Measurements from ENCODE around the gene PPP1R37.

The PPP1R37 gene

DNA sequence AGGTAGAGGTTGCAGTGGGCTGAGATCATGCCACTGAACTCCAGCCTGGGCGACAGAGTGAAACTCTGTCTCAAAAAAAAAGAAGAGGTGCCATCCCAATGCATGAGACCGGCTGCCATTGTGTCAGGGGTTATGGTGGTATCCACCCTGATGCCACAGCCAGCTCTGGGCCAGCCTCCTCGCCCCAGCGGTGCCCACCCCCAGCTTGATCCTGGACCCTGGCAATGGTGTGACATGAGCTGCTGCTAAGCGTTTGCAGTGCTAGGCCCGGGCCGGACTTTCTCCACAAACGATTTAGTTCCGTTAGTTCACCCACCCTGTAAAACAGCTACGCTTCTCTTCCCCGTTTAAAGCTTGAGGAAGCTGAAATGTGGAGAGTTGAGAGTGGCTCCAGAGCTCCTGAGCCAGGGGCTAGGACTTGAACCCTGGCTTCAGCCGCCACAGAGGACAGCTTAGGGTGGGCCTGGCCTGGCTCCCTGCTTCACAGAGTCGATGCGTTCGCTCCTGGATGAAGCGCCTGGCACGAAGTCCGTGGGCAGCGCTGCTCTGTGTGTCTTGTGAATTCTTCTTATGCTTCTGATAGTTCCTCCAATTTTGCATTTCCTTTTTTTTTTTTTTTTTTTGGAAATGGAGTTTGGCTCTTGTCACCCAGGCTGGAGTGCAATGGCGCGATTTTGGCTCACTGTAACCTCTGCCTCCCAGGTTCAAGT is 42.4 kb downstream of the PPP1R37 start:
- DNase-seq (ENCODE audit: insufficient read length, low spot score) (no peak), FAIRE-seq (no peak)

DNA sequence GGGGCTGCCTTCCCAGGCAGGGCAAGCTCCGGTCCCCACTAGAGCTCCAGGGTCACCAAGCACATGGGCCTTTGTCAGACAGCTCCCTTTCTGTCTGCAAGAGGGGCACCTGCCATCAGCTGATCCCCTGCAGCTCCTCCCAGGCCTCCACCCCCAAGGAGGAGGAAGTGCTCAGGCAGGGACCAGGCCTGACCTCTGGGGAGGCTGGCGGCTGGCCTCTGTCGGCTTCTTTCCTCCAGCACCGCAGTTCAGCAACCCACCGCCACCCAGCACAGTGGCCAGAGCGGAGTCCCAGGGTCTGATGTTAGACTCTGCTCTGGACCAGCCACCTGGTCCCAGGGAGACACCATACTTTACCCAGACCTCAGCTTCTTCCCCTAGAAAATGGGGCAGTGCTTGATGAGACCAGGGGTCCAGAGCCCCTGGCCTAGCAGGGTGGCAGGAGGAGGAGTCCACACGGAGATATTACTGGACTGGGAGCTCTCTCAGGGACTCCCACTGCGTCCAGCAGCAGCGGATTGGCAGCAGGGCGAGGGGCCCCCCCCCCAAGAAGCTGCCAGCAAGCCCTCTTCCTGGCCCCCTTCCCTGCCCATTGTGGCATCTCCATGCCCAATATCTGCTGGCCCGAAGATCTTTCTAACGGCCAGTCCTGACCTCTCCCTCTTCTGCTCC is 43.7 kb downstream of the PPP1R37 start:
- FAIRE-seq (no peak), DNase-seq (ENCODE audit: insufficient read length, low spot score) (no peak)

- FAIRE-seq, result no peak
- DNase-seq (ENCODE audit: insufficient read length, low spot score), result no peak
Measured at GRCh38 chr19:45137179-45137761, 44.3 kb downstream of the PPP1R37 start.

- DNase-seq (ENCODE audit: insufficient read length, low spot score), result no peak
Measured at GRCh38 chr19:45138303-45138751, 45.3 kb downstream of the PPP1R37 start.

GRCh38 chr19:45139286-45140143 is 46.5 kb downstream of the PPP1R37 start:
- FAIRE-seq (no peak), DNase-seq (ENCODE audit: insufficient read length, low spot score) (no peak)

More at GRCh38 chr19:45138303-45138751, 45.3 kb downstream of the PPP1R37 start:
- no peak for FAIRE-seq

DNA sequence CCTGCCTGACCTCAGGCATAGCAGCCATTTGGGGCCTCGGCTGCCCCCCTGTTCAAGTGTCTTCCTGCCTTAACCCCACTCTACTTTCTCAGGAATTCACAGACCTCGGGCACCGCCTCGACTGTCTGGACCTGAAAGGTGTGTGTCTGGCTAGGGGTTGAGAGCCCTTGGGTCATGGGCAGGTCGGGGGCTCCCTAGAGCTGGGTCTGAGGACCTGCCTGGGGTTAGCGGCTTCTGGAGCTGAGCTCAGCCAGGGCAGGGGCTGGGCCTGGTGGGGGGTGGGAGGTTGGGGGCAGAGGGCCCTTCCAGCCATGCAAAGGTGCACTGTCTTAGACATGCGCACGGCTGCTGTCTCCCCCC is 47.1 kb downstream of the PPP1R37 start:
- FAIRE-seq, result no peak
- DNase-seq (ENCODE audit: insufficient read length, low spot score), result no peak

DNA sequence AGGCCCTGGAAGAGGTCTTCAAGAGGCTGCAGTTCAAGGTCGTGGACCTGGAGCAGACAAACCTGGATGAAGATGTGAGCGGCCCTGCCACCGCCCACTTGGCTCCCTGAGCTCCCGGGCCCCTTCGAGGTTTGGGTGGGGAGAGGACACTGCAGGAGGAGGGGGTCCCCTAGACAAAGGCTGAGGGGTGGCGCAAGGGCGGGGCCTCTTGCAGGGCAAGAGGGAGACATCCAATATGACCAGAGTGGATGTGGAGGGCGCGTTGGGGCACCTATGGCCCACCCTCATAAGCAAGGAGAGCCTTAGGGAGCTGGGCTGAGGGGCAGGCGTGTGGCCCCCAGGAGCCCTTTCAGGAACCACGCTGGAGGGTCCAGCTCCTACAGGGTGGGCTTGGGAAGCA is 47.6 kb downstream of the PPP1R37 start:
- no peak for DNase-seq (ENCODE audit: insufficient read length, low spot score)
- no peak for FAIRE-seq

- FAIRE-seq (no peak), DNase-seq (ENCODE audit: insufficient read length, low spot score) (no peak)
Measured at GRCh38 chr19:45141203-45141900, 48.4 kb downstream of the PPP1R37 start.

GRCh38 chr19:45142016-45142725 is 49.2 kb downstream of the PPP1R37 start:
- FAIRE-seq (no peak), DNase-seq (ENCODE audit: insufficient read length, low spot score) (no peak)

GRCh38 chr19:45142726-45143110 is 49.7 kb downstream of the PPP1R37 start:
- no peak for FAIRE-seq
- no peak for DNase-seq (ENCODE audit: insufficient read length, low spot score)

DNA sequence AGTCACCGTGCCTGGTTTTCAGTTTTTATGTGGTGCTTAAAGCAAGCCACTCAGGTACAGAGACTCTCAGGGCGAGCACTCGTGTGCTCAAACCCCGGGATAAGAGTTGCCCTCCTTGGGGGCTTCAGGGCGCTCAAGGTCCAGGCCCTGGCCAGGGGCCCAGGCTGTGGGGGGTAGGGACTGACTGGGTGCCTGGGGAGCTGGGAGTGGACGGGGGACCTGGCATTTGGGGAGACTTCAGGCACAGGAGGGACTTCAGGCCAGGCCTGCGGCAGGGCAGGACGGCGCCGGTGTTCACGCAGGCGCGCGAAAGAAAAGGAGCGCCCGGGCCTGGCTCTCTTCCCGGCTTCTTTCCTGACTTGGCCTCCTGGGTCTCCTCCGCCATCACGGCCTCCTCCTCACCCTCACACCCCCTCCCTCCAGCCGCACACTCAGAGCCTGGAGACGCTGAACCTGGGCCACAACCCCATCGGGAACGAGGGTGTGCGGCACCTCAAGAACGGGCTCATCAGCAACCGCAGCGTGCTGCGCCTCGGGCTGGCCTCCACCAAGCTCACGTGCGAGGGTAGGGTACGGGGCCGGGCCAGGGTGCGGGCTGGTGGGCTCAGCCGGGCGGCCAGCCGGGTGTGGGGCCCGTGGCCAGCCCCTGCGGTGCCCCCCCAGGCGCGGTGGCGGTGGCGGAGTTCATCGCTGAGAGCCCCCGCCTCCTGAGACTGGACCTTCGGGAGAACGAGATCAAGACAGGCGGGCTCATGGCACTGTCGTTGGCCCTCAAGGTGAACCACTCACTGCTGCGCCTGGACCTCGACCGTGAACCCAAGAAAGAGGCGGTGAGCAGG is 51.7 kb downstream of the PPP1R37 start:
- DNase-seq (ENCODE audit: insufficient read length, low spot score), result no peak

GRCh38 chr19:45145270-45146189 is 52.6 kb downstream of the PPP1R37 start:
- no peak for DNase-seq (ENCODE audit: insufficient read length, low spot score)
- no peak for FAIRE-seq

More for the DNA sequence above, 51.7 kb downstream of the PPP1R37 start:
- FAIRE-seq, result no peak

GRCh38 chr19:45146251-45146650 is 53.3 kb downstream of the PPP1R37 start:
- FAIRE-seq, result no peak
- no peak for DNase-seq (ENCODE audit: insufficient read length, low spot score)

GRCh38 chr19:45146741-45147205 is 53.8 kb downstream of the PPP1R37 start:
- no peak for DNase-seq (ENCODE audit: insufficient read length, low spot score)
- no peak for FAIRE-seq

DNA sequence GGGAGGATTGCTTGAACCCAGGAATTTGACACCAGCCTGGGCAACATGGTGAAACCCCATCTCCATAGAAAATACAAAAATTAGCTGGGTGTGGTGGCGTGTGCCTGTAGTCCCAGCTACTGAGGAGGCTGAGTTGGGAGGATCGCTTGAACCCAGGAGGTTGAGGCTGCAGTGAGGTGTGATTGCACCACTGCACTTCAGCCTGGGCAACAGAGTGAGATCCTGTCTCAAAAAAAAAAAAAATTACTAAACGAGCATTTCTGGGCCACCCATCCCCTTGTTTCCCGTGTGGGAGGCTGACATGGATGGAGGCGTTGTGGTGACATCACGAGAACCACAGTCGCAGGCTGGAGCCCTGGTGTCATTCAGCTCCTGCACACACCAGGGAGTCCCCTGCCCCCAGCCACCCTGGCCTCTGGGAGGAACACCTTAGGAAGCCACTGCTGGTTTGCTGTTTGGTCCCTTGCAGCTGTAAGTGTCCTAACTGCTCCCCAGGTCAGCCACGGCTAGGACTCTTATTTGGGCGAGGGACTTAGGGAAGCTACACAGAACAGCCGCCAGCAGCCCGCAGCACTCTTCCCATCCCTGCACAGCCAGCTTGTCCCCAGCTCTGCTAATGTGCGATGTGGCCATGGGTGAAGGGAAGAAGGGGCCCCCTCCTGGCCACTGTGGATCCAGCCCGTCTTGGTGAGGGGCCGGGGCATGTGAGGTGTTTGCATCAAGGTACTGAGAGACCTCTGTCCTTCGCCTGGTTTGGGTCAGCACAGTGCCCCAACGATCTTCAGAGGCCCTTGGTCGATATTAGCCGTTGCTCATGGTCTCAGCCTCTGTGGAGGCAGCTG is 55.1 kb downstream of the PPP1R37 start:
- no peak for DNase-seq (ENCODE audit: insufficient read length, low spot score)
- no peak for FAIRE-seq

- DNase-seq (ENCODE audit: insufficient read length, low spot score) (no peak), FAIRE-seq (no peak)
Measured at GRCh38 chr19:45149129-45149528, 56.1 kb downstream of the PPP1R37 start.

DNA sequence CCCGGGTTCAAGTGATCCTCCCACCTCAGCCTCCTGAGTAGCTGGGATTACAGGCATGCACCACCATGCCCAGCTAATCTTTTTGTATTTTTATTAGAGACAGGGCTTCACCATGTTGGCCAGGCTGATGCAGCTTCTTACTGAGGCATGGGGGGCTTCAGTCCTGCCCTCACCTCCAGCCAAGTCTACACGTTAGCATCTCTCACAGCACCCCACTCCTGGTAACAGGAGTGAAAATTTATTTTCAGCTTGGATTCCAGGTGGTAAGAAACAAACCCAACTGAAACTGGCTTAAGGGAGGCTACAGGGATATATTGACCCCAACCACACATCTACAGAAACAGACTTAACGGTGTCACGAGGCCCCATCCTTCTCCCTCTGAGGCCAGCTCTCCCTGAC is 57.2 kb downstream of the PPP1R37 start:
- no peak for FAIRE-seq
- no peak for DNase-seq (ENCODE audit: insufficient read length, low spot score)
